Anterior cingulate cortex (tissue), 58 donors: ENCODE results near the gene SLPI.

Experiments
- DNase-seq, 58 donors: peaks; one replicate each; lab custom pipeline; 2025; lab: John Stamatoyannopoulos, UW

SLPI gene

GRCh38 chr20:45223136-45223535 is 31.2 kb downstream of the SLPI start:
- no peak for DNase-seq

- DNase-seq, result no peak
Observed at GRCh38 chr20:45221076-45221475, 33.3 kb downstream of the SLPI start, which contains the start of gene SEMG2. Gene SEMG2 (plus strand): TSS chr20:45221373. CDS start chr20:45221390, 17 bp downstream.

- DNase-seq, result no peak
Observed at GRCh38 chr20:45218636-45219035, 35.7 kb downstream of the SLPI start.

- DNase-seq, result no peak
Observed at GRCh38 chr20:45218124-45218523, 36.2 kb downstream of the SLPI start.

- DNase-seq, result no peak
Observed at GRCh38 chr20:45212836-45213235, 41.5 kb downstream of the SLPI start.

- DNase-seq, result no peak
Observed at GRCh38 chr20:45211569-45212474, 42.5 kb downstream of the SLPI start.

- no peak for DNase-seq
Observed at GRCh38 chr20:45209924-45210323, 44.4 kb downstream of the SLPI start.

- no peak for DNase-seq
Observed at GRCh38 chr20:45206725-45207124, 47.6 kb downstream of the SLPI start, which contains the start of gene SEMG1. Gene SEMG1 (plus strand): TSS chr20:45207033. CDS start chr20:45207054, 21 bp downstream.
